ENCODE measurements around the gene IRAK3. TPM values are rescaled to one million over a fixed set of nuclear protein-coding genes. Genes with fewer than 3 reads are reported as not detected.
A peak's percentile ranks its signal among the peaks of the same experiment; 100 is the strongest.
"Not testable (repeated sequence)": the region's sequence is repeated elsewhere in the genome, so short reads cannot be mapped to it uniquely, and the experiment has no call there.

The IRAK3 gene
- total RNA-seq, 4 donors from 2014 or later = 12.2 to 21.5 (median 13.6) TPM

- Histone ChIP-seq H3K4me3 (no peak overlapping the region), H3K27me3 (peaks cover 0 to 3% (median 0%) of the 10 kb centered on the region in 4 donors), H3K4me1 (no peaks in the 10 kb centered on the region), H3K9me3 (no peaks in the 10 kb centered on the region), H3K36me3 (peaks cover 0 to 51% (median 10%) of the 10 kb centered on the region in 4 donors), H3K27ac (replicated peaks in 1 of 4) (no peak overlapping the region)
- TF ChIP-seq POLR2AphosphoS5 (IDR thresholded peaks at IDR 0.05) (no peak), CTCF (IDR thresholded peaks at IDR 0.05) (no peak), EP300 (IDR thresholded peaks at IDR 0.05) (no peak)
- no peak for DNase-seq (ENCODE audit: extremely low spot score)
- intact Hi-C loops (cut with DNase I) = no loop called here
Measured at GRCh38 chr12:66228462-66228861, 39.4 kb downstream of the IRAK3 start.

GRCh38 chr12:66232263-66232662 is 43.2 kb downstream of the IRAK3 start:
- 27% methylated on average over 2 of the region's 3 CpGs for WGBS
- peaks cover 0 to 33% (median 0%) of the 10 kb centered on the region in 4 donors for H3K27me3 ChIP-seq

GRCh38 chr12:66234037-66234693 is 45.2 kb downstream of the IRAK3 start:
- intact Hi-C loops (cut with DNase I) = loop anchor here (10.0 kb wide), 1 partner anchor 89 kb away; no protein-coding TSS in a partner anchor
- H3K4me3 ChIP-seq; H3K9me3 ChIP-seq; DNase-seq (ENCODE audit: extremely low spot score): not testable (repeated sequence)
- H3K4me1 ChIP-seq = peaks cover 0 to 12% (median 2%) of the 10 kb centered on the region in 4 donors
- H3K36me3 ChIP-seq = peaks cover 0 to 22% (median 5%) of the 10 kb centered on the region in 4 donors
- H3K27me3 ChIP-seq = peaks cover 0 to 37% (median 0%) of the 10 kb centered on the region in 4 donors
- WGBS = 73% methylated on average over 13 of the region's 13 CpGs
- H3K27ac ChIP-seq (replicated peaks in 1 of 4) = peak overlapping the region in 1 of 4 donors; percentile 57

More at GRCh38 chr12:66232263-66232662, 43.2 kb downstream of the IRAK3 start:
- intact Hi-C loops (cut with DNase I) = loop anchor here (10.0 kb wide), 1 partner anchor 87 kb away; no protein-coding TSS in a partner anchor
- DNase-seq (ENCODE audit: extremely low spot score) = no peak
- H3K4me1 ChIP-seq = peaks cover 0 to 12% (median 2%) of the 10 kb centered on the region in 4 donors
- no peak overlapping the region for H3K4me3 ChIP-seq
- no peak overlapping the region for H3K27ac ChIP-seq (replicated peaks in 1 of 4)
- no peaks in the 10 kb centered on the region for H3K9me3 ChIP-seq
- H3K36me3 ChIP-seq = peaks cover 0 to 38% (median 6%) of the 10 kb centered on the region in 4 donors
- TF ChIP-seq CTCF (IDR thresholded peaks at IDR 0.05) = no peak
- TF ChIP-seq POLR2A (IDR thresholded peaks at IDR 0.05; ENCODE audit: low read depth) = no peak
- TF ChIP-seq EP300 (IDR thresholded peaks at IDR 0.05) = no peak
- TF ChIP-seq POLR2AphosphoS5 (IDR thresholded peaks at IDR 0.05) = no peak

GRCh38 chr12:66234773-66235625 is 46.0 kb downstream of the IRAK3 start:
- intact Hi-C loops (cut with DNase I) = loop anchor here (10.0 kb wide), 1 partner anchor 90 kb away; no protein-coding TSS in a partner anchor
- H3K9me3 ChIP-seq; DNase-seq (ENCODE audit: extremely low spot score): not testable (repeated sequence)
- TF ChIP-seq CTCF (IDR thresholded peaks at IDR 0.05) = peak in 2 of 3 experiments; percentile 13 to 18
- peaks cover 0 to 45% (median 0%) of the 10 kb centered on the region in 4 donors for H3K27me3 ChIP-seq
- H3K36me3 ChIP-seq = peaks cover 0 to 14% (median 2%) of the 10 kb centered on the region in 4 donors
- H3K4me1 ChIP-seq = peaks cover 0 to 12% (median 2%) of the 10 kb centered on the region in 4 donors
- WGBS = 13% methylated on average over 20 of the region's 72 CpGs
- peak overlapping the region; percentile 50 to 64 (median 54) for H3K4me3 ChIP-seq
- peak overlapping the region; percentile 38 to 59 (median 49) for H3K27ac ChIP-seq (replicated peaks in 1 of 4)

Measured in esophagus muscularis mucosa (tissue), 4 donors.